GM12875 (cell line): ENCODE data around the gene VBP1.
"Not testable (repeated sequence)": the region's sequence is repeated elsewhere in the genome, so short reads cannot be mapped to it uniquely, and the experiment has no call there.

Experiments used
- H3K4me3 ChIP-seq: one replicate; pipeline ENCODE4 v1.5.1; 2011; ENCODE audit warnings: low read depth, low read length, control low read depth
- CTCF ChIP-seq: IDR thresholded peaks from 2 replicates; pipeline ENCODE4 v1.5.1; 2011; ENCODE audit warnings: low read depth, mild to moderate bottlenecking, control low read depth, inconsistent platforms, low read length, moderate library complexity, borderline replicate concordance; ENCODE audit not compliant: insufficient read depth

VBP1 gene

GRCh38 chrX:155262970-155263754 is 46.9 kb downstream of the VBP1 start:
- peak overlapping the region; percentile 71 for H3K4me3 ChIP-seq
- no peak for TF ChIP-seq CTCF

GRCh38 chrX:155263854-155264628 is 47.8 kb downstream of the VBP1 start, which contains the start of gene RAB39B:
RAB39B (minus strand) TSS chrX:155264491; CDS start chrX:155264288, 203 bp downstream.
- no peak for TF ChIP-seq CTCF

GRCh38 chrX:155266439-155266838 is 50.2 kb downstream of the VBP1 start:
- TF ChIP-seq CTCF, result no peak
- no peak overlapping the region for H3K4me3 ChIP-seq

More at GRCh38 chrX:155263854-155264628, 47.8 kb downstream of the VBP1 start, which contains the start of gene RAB39B:
- peak within 1 kb of the TSS; percentile 71 for H3K4me3 ChIP-seq

- H3K4me3 ChIP-seq, result not testable (repeated sequence)
These were observed 51.7 kb downstream of the VBP1 start for GRCh38 chrX:155267995-155268394.

- TF ChIP-seq CTCF, result no peak
- no peak overlapping the region for H3K4me3 ChIP-seq
These were observed 54.7 kb downstream of the VBP1 start for GRCh38 chrX:155270969-155271368.

- TF ChIP-seq CTCF, result no peak
- H3K4me3 ChIP-seq, result no peak overlapping the region
These were observed 63.6 kb downstream of the VBP1 start for GRCh38 chrX:155279873-155280272.
